H1 (cell line): ENCODE measurements around the gene NCAPD2. TPM values are rescaled to one million over a fixed set of nuclear protein-coding genes. Genes with fewer than 3 reads are reported as not detected.

Experiments
- CTCF ChIA-PET: fragments of 300-600 bp; sonication (Branson Sonifier 250); formaldehyde crosslinking; loops from one replicate; lab custom pipeline; 2021; ENCODE audit not compliant: partially characterized antibody; lab: Charles Lee
- POLR2A ChIA-PET: fragments of 300-600 bp; sonication (Branson Sonifier 250); formaldehyde crosslinking; loops from one replicate; lab custom pipeline; 2021; ENCODE audit warnings: inconsistent platforms; ENCODE audit not compliant: partially characterized antibody; lab: Charles Lee
- DNase-seq, 2 experiments: peaks; one replicate each; pipeline versions ENCODE4 v3.0.0 to v3.0.0-alpha.2; 2010 to 2022; ENCODE audit warnings: low spot score in 2 of 2, low read depth in 1 of 2, mixed read lengths in 1 of 2
- FAIRE-seq: peaks from 2 replicates; lab custom pipeline; 2011; peaks lifted over from hg19 to GRCh38; lab: Jason Lieb, UNC
- H2AFZ ChIP-seq: 2 replicates; pipeline ENCODE4 v1.8.1; 2012; ENCODE audit warnings: low read length, inconsistent platforms
- H2AK5ac ChIP-seq: 2 replicates; pipeline ENCODE4 v1.6.1; 2013; ENCODE audit warnings: low read depth, low read length
- H2BK120ac ChIP-seq: replicated peaks from 2 replicates; pipeline ENCODE3; 2013; ENCODE audit warnings: low read depth, low read length, inconsistent platforms
- H2BK12ac ChIP-seq: 2 replicates; pipeline ENCODE4 v1.6.1; 2013; ENCODE audit warnings: low read depth, low read length
- H2BK15ac ChIP-seq: 2 replicates; pipeline ENCODE4 v1.6.1; 2013; ENCODE audit warnings: low read length
- H2BK20ac ChIP-seq: 2 replicates; pipeline ENCODE4 v1.6.1; 2013; ENCODE audit warnings: low read length
- H2BK5ac ChIP-seq: 2 replicates; pipeline ENCODE4 v1.6.1; 2013; ENCODE audit warnings: low read depth, low read length
- H3K14ac ChIP-seq: 2 replicates; pipeline ENCODE4 v1.6.1; 2013; ENCODE audit warnings: inconsistent platforms; ENCODE audit not compliant: insufficient read length
- H3K18ac ChIP-seq: 2 replicates; pipeline ENCODE4 v1.6.1; 2013; ENCODE audit warnings: low read length; ENCODE audit errors: extremely low read depth
- H3K23ac ChIP-seq: 2 replicates; pipeline ENCODE4 v1.6.1; 2013; ENCODE audit warnings: inconsistent platforms; ENCODE audit not compliant: insufficient read length
- H3K23me2 ChIP-seq: 2 replicates; pipeline ENCODE4 v1.6.1; 2013; ENCODE audit warnings: low read depth, low read length
- H3K27ac ChIP-seq: 2 replicates; pipeline ENCODE4 v1.6.1; 2011; ENCODE audit warnings: low read depth, low read length, inconsistent platforms
- H3K27me3 ChIP-seq, 4 experiments: replicated peaks in 1 of 4; 1 replicate in 1 of 4; 2 replicates in 3 of 4; pipeline versions ENCODE4 v1.6.1 to v1.8.1; 2011 to 2013; ENCODE audit warnings: low read length in 3 of 4, mild to moderate bottlenecking in 3 of 4, inconsistent platforms in 2 of 4, mixed read lengths in 2 of 4, moderate library complexity in 1 of 4; ENCODE audit not compliant: control insufficient read depth in 3 of 4, insufficient read depth in 3 of 4; ENCODE audit errors: extremely low read depth in 1 of 4
- H3K36me3 ChIP-seq, 4 experiments: 2 replicates each; pipeline versions ENCODE4 v1.6.1 to v1.8.1; 2011 to 2013; ENCODE audit warnings: mild to moderate bottlenecking in 4 of 4, low read length in 3 of 4, moderate library complexity in 2 of 4, control low read depth in 1 of 4, inconsistent platforms in 1 of 4; ENCODE audit not compliant: insufficient read depth in 4 of 4, control insufficient read depth in 2 of 4
- H3K4ac ChIP-seq: replicated peaks from 2 replicates; pipeline ENCODE3; 2013; ENCODE audit warnings: low read length, low read depth, mixed read lengths, inconsistent platforms; ENCODE audit not compliant: insufficient read length
- H3K4me1 ChIP-seq, 4 experiments: replicated peaks in 1 of 4; 1 replicate in 1 of 4; 2 replicates in 3 of 4; pipeline versions ENCODE4 v1.6.1 to v1.8.1; 2011 to 2013; ENCODE audit warnings: low read length in 3 of 4, inconsistent platforms in 2 of 4, mixed read lengths in 1 of 4; ENCODE audit not compliant: insufficient read depth in 4 of 4, control insufficient read depth in 3 of 4
- H3K4me2 ChIP-seq, 2 experiments: 2 replicates each; pipeline versions ENCODE4 v1.6.1 to v1.8.1; 2011 to 2013; ENCODE audit warnings: low read depth in 2 of 2, low read length in 2 of 2, control low read depth in 1 of 2, inconsistent platforms in 1 of 2, mild to moderate bottlenecking in 1 of 2; ENCODE audit not compliant: insufficient read depth in 1 of 2
- H3K4me3 ChIP-seq, 4 experiments: fragments of 200-600, 300-600 bp in 1 of 4; sonication (generic), shearing (Covaris generic), sonication (Bioruptor Twin) in 1 of 4; 2 replicates each; pipeline versions ENCODE4 v1.5.1 to v1.8.1; 2011 to 2016; ENCODE audit warnings: low read length in 4 of 4, low read depth in 3 of 4, control low read depth in 2 of 4, inconsistent platforms in 2 of 4, mild to moderate bottlenecking in 2 of 4, mixed read lengths in 1 of 4, moderate library complexity in 1 of 4; ENCODE audit not compliant: insufficient read depth in 2 of 4; ENCODE audit errors: extremely low read depth in 1 of 4
- H3K56ac ChIP-seq: replicated peaks from 2 replicates; pipeline ENCODE3; 2013; ENCODE audit warnings: low read depth, mild to moderate bottlenecking, mixed read lengths, low read length, inconsistent platforms; ENCODE audit not compliant: insufficient read length
- H3K79me1 ChIP-seq: 2 replicates; pipeline ENCODE4 v1.6.1; 2013; ENCODE audit warnings: low read depth, low read length, control low read depth
- H3K79me2 ChIP-seq, 2 experiments: 2 replicates each; pipeline versions ENCODE4 v1.6.1 to v1.8.1; 2012 to 2013; ENCODE audit warnings: low read length in 2 of 2, mild to moderate bottlenecking in 2 of 2, inconsistent platforms in 1 of 2; ENCODE audit not compliant: insufficient read depth in 2 of 2, control insufficient read depth in 1 of 2
- H3K9ac ChIP-seq, 4 experiments: replicated peaks in 1 of 4; 1 replicate in 1 of 4; 2 replicates in 3 of 4; pipeline versions ENCODE4 v1.6.1 to v1.8.1; 2011 to 2013; ENCODE audit warnings: low read depth in 3 of 4, low read length in 3 of 4, control low read depth in 2 of 4, mild to moderate bottlenecking in 2 of 4, moderate library complexity in 2 of 4, inconsistent platforms in 1 of 4; ENCODE audit errors: extremely low read depth in 1 of 4
- H3K9me3 ChIP-seq, 2 experiments: 2 replicates each; pipeline versions ENCODE4 v1.6.1 to v1.8.1; 2012 to 2013; ENCODE audit warnings: mild to moderate bottlenecking in 2 of 2, moderate library complexity in 2 of 2, control low read depth in 1 of 2, inconsistent platforms in 1 of 2, low read depth in 1 of 2, low read length in 1 of 2, mixed read lengths in 1 of 2; ENCODE audit not compliant: insufficient read depth in 2 of 2
- H4K20me1 ChIP-seq, 2 experiments: replicated peaks in 1 of 2; 2 replicates each; pipeline versions ENCODE3 to v1.8.1; 2011 to 2013; ENCODE audit warnings: inconsistent platforms in 2 of 2, low read length in 2 of 2, mild to moderate bottlenecking in 1 of 2; ENCODE audit not compliant: insufficient read depth in 2 of 2, control insufficient read depth in 1 of 2
- H4K5ac ChIP-seq: 2 replicates; pipeline ENCODE4 v1.6.1; 2013; ENCODE audit warnings: low read length, low read depth, mixed read lengths, inconsistent platforms; ENCODE audit not compliant: insufficient read length
- H4K8ac ChIP-seq: 2 replicates; pipeline ENCODE4 v1.8.0; 2013; ENCODE audit warnings: mild to moderate bottlenecking, moderate library complexity, low read length, inconsistent platforms; ENCODE audit not compliant: insufficient read depth; ENCODE audit errors: extremely low read depth
- H4K91ac ChIP-seq: replicated peaks from 2 replicates; pipeline ENCODE3; 2013; ENCODE audit warnings: low read length, mixed read lengths, inconsistent platforms; ENCODE audit not compliant: insufficient read length
- GABPA ChIP-seq: IDR thresholded peaks from 2 replicates; pipeline ENCODE4 v1.6.1; 2011; ENCODE audit warnings: mild to moderate bottlenecking, low read length, moderate library complexity, borderline replicate concordance; ENCODE audit not compliant: insufficient read depth
- KDM5A ChIP-seq: fragments of 200-600 bp; IDR thresholded peaks from 2 replicates; pipeline ENCODE4 v1.7.1; 2012; ENCODE audit warnings: mild to moderate bottlenecking, low read length, inconsistent platforms, mixed read lengths
- POU5F1 ChIP-seq: IDR thresholded peaks from 2 replicates; pipeline ENCODE4 v1.6.1; 2011; ENCODE audit warnings: low read depth, mild to moderate bottlenecking, low read length, moderate library complexity
- RXRA ChIP-seq: IDR thresholded peaks from 2 replicates; pipeline ENCODE4 v1.6.1; 2011; ENCODE audit warnings: low read depth, mild to moderate bottlenecking, low read length, moderate library complexity; ENCODE audit not compliant: insufficient read depth
- SP4 ChIP-seq: IDR thresholded peaks from 2 replicates; pipeline ENCODE4 v1.6.1; 2012; ENCODE audit warnings: low read length, inconsistent platforms
- SRF ChIP-seq: IDR thresholded peaks from 2 replicates; pipeline ENCODE4 v1.6.1; 2011; ENCODE audit warnings: mild to moderate bottlenecking, low read depth, low read length, moderate library complexity
- SUZ12 ChIP-seq: fragments of 200-600 bp; sonication (generic); IDR thresholded peaks from 2 replicates; pipeline ENCODE4 v1.6.1; 2012; ENCODE audit warnings: mild to moderate bottlenecking, inconsistent platforms, low read length, moderate library complexity, mixed read lengths
- TAF1 ChIP-seq: IDR thresholded peaks from 2 replicates; pipeline ENCODE4 v1.6.1; 2011; ENCODE audit warnings: mild to moderate bottlenecking, low read depth, low read length
- ZNF274 ChIP-seq: IDR thresholded peaks from 2 replicates; pipeline ENCODE4 v1.7.0; 2012; ENCODE audit warnings: low read length, borderline replicate concordance; ENCODE audit errors: extremely low read depth
- WGBS, 2 experiments: shearing (Covaris generic) in 1 of 2; methylation state at CpG; one replicate each; pipeline versions ENCODE4 v1.1.6 to v1.1.7; 2013 to 2015; ENCODE audit warnings: low lambda C conversion rate in 2 of 2, mixed read lengths in 2 of 2, inconsistent platforms in 1 of 2, low coverage in 1 of 2, missing lambda C conversion rate in 1 of 2; ENCODE audit not compliant: insufficient replicate concordance in 2 of 2, insufficient coverage in 1 of 2, insufficient read length in 1 of 2; ENCODE audit errors: extremely low coverage in 1 of 2, missing lambda C conversion rate in 1 of 2; 5-methylcytosine and 5-hydroxymethylcytosine counted together
- polyA plus RNA-seq, 7 experiments: library from polyadenylated mRNA; depleted of rRNA in 3 of 7; stranded (reverse) in 5 of 7; unstranded in 2 of 7; fragments of >200 nt in 5 of 7; fragments of 200-250 nt in 2 of 7; gene quantifications; 1 replicate in 5 of 7; 2 replicates in 1 of 7; 4 replicates in 1 of 7; pipeline versions ENCODE4 v1.2.1 to v1.2.3, GENCODE V29; 2011 to 2013; ENCODE audit warnings: missing spikeins in 2 of 7, mixed read lengths in 2 of 7
- total RNA-seq: library from RNA; stranded (reverse); fragmentation: NEBNext Ultra II Directional; extraction: Animal tissue kit (Norgen Biotek cat#: 25700); gene quantifications from 2 replicates; pipeline ENCODE4 v1.2.1, GENCODE V29; 2021
- TF ChIP-seq, protein P1 (sequence below), 3 experiments: IDR thresholded peaks; 1 replicate in 2 of 3; 2 replicates in 1 of 3; pipeline versions ENCODE4 v1.5.1 to v1.6.1; 2011; ENCODE audit warnings: low read length in 3 of 3, mild to moderate bottlenecking in 3 of 3, inconsistent platforms in 2 of 3, low read depth in 1 of 3, moderate library complexity in 1 of 3; ENCODE audit not compliant: insufficient read depth in 1 of 3; ENCODE audit errors: control extremely low read depth in 1 of 3
- TF ChIP-seq, protein P2 (sequence below): IDR thresholded peaks from 2 replicates; pipeline ENCODE4 v1.6.1; 2012; ENCODE audit warnings: inconsistent platforms

NCAPD2 gene
- total and polyA plus RNA-seq, 2 of the 8 experiments (the other 6 are each of a cell fraction or from before 2014, with no cell fraction given) = 55.8 to 132 TPM

DNA sequence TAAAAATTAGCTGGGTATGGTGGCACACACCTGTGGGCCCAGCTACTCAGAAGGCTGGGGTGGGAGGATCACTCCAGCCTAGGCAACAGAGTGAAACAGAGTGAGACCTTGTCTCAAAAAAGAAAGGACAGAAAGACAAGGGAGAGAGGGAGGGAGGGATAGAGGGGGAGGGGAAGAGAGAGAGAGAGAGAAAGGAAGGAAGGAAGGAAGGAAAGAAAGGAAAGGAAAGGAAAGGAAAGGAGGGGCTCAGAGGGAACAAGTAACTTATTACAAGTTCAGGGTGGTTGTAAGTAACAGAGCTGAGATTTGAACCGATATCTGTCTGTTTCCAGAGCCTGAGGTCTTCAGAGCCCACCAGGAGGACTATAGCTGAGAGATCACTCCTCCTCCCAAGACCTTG is 53.7 kb downstream of the NCAPD2 start:
- H2BK12ac ChIP-seq = no peak overlapping the region
- no peak overlapping the region for H2BK20ac ChIP-seq
- H2BK120ac ChIP-seq = no peak overlapping the region
- no peaks in the 10 kb centered on the region for H3K23me2 ChIP-seq
- DNase-seq (no peak), FAIRE-seq (no peak)
- H3K27me3 ChIP-seq = no peaks in the 10 kb centered on the region
- peaks cover 4 to 12% of the 10 kb centered on the region in 2 experiments for H4K20me1 ChIP-seq
- H4K8ac ChIP-seq = no peak overlapping the region
- H2AK5ac ChIP-seq = no peak overlapping the region
- H3K4ac ChIP-seq = no peak overlapping the region
- no peak overlapping the region for H3K9ac ChIP-seq
- H3K23ac ChIP-seq = no peak overlapping the region
- peaks cover 15% of the 10 kb centered on the region for H3K79me1 ChIP-seq
- 88% methylated on average over 1 of the region's 1 CpG; no CpG with 5 or more reads in 1 of the 2 experiments for WGBS, 2 experiments
- H3K56ac ChIP-seq = no peak overlapping the region
- H3K9me3 ChIP-seq = no peaks in the 10 kb centered on the region
- H4K5ac ChIP-seq = no peak overlapping the region
- H3K4me3 ChIP-seq = no peak overlapping the region
- H4K91ac ChIP-seq = no peak overlapping the region
- peaks cover 8 to 30% (median 13%) of the 10 kb centered on the region in 4 experiments; a peak in 6 of 8 replicates for H3K36me3 ChIP-seq
- no peak overlapping the region for H2BK5ac ChIP-seq
- POLR2A ChIA-PET = interaction anchor here (0.9 to 24.2 kb wide), 3 partner anchors 9 to 15 kb away, joined by 3 to 665 read pairs (median 7); partner anchors contain the start of gene GAPDH
- no peak overlapping the region for H3K4me2 ChIP-seq
- H3K14ac ChIP-seq = no peak overlapping the region
- no peak overlapping the region for H3K27ac ChIP-seq
- H3K18ac ChIP-seq = no peak overlapping the region
- H2BK15ac ChIP-seq = no peak overlapping the region
- CTCF ChIA-PET = interaction anchor here (0.8 to 24.9 kb wide), 5 partner anchors 1 to 41 kb away, joined by 3 to 462 read pairs (median 3); partner anchors contain the start of genes GAPDH, IFFO1 and NOP2
- peaks cover 0 to 23% of the 10 kb centered on the region in 2 experiments; a peak in 2 of 4 replicates for H3K79me2 ChIP-seq
- no peak overlapping the region for H2AFZ ChIP-seq
- H3K4me1 ChIP-seq = peaks cover 0 to 4% (median 3%) of the 10 kb centered on the region in 4 experiments; a peak in 4 of 7 replicates
- TF ChIP-seq, protein P1, sequence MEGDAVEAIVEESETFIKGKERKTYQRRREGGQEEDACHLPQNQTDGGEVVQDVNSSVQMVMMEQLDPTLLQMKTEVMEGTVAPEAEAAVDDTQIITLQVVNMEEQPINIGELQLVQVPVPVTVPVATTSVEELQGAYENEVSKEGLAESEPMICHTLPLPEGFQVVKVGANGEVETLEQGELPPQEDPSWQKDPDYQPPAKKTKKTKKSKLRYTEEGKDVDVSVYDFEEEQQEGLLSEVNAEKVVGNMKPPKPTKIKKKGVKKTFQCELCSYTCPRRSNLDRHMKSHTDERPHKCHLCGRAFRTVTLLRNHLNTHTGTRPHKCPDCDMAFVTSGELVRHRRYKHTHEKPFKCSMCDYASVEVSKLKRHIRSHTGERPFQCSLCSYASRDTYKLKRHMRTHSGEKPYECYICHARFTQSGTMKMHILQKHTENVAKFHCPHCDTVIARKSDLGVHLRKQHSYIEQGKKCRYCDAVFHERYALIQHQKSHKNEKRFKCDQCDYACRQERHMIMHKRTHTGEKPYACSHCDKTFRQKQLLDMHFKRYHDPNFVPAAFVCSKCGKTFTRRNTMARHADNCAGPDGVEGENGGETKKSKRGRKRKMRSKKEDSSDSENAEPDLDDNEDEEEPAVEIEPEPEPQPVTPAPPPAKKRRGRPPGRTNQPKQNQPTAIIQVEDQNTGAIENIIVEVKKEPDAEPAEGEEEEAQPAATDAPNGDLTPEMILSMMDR (IDR thresholded peaks at IDR 0.05; ENCODE audit: control extremely low read depth in 1 of 3, insufficient read depth in 1 of 3, low read depth in 1 of 3, low read length in 3 of 3) = no peak
- no peak for TF ChIP-seq POU5F1
- no peak for TF ChIP-seq RXRA
- TF ChIP-seq SUZ12 = no peak
- no peak for TF ChIP-seq KDM5A
- no peak for TF ChIP-seq SRF
- no peak for TF ChIP-seq SP4
- TF ChIP-seq GABPA = no peak
- no peak for TF ChIP-seq TAF1
- no peak for TF ChIP-seq ZNF274
- TF ChIP-seq, protein P2, sequence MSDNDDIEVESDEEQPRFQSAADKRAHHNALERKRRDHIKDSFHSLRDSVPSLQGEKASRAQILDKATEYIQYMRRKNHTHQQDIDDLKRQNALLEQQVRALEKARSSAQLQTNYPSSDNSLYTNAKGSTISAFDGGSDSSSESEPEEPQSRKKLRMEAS = no peak
